ENCODE data around the gene PAFAH2. TPM values are rescaled to one million over a fixed set of nuclear protein-coding genes. Genes with fewer than 3 reads are reported as not detected.

PAFAH2 gene
- total RNA-seq, 2 experiments from 2014 or later: 7.4 to 8.0 TPM

GRCh38 chr1:25932321-25932720 lies 65.5 kb downstream of the PAFAH2 start:
- Mint-ChIP-seq H3K36me3 (ENCODE audit: low read depth) (no peaks in the 10 kb centered on the region), H3K27me3 (no peaks in the 10 kb centered on the region), H3K4me1 (ENCODE audit: low read depth) (peaks cover 3% of the 10 kb centered on the region), H3K27ac (no peak overlapping the region), H3K9me3 (no peaks in the 10 kb centered on the region), H3K4me3 (no peak overlapping the region)
- DNase-seq: no peak
- ChIA-PET POLR2A (no interaction called here), CTCF (interaction anchor here (1.4 kb wide), 1 partner anchor 37 kb away, joined by 9 read pairs; no protein-coding TSS in a partner anchor)
- TF ChIP-seq CTCF (IDR thresholded peaks at IDR 0.05): no peak
- ATAC-seq: no peak
- intact Hi-C loops (cut with micrococcal nuclease): no loop called here

- POLR2A ChIA-PET: no interaction called here
- Mint-ChIP-seq H3K27ac (no peak overlapping the region), H3K9me3 (no peaks in the 10 kb centered on the region), H3K36me3 (ENCODE audit: low read depth) (no peaks in the 10 kb centered on the region), H3K4me3 (no peak overlapping the region), H3K4me1 (ENCODE audit: low read depth) (peaks cover 10% of the 10 kb centered on the region), H3K27me3 (peaks cover 1% of the 10 kb centered on the region)
- no peak for DNase-seq
- no peak for ATAC-seq
- CTCF ChIA-PET: interaction anchor here (1.5 kb wide), 1 partner anchor 69 kb away, joined by 5 read pairs; the partner anchor contains the start of gene PAFAH2
- no peak for TF ChIP-seq CTCF (IDR thresholded peaks at IDR 0.05)
- intact Hi-C loops (cut with micrococcal nuclease): no loop called here
Measured at GRCh38 chr1:25929016-25929415, 68.8 kb downstream of the PAFAH2 start.

- no peak for ATAC-seq
Measured at GRCh38 chr1:25927521-25928265, 70.2 kb downstream of the PAFAH2 start.

GRCh38 chr1:25926731-25927496 lies 70.9 kb downstream of the PAFAH2 start:
- Mint-ChIP-seq H3K4me1 (ENCODE audit: low read depth) (peaks cover 21% of the 10 kb centered on the region), H3K36me3 (ENCODE audit: low read depth) (no peaks in the 10 kb centered on the region), H3K9me3 (no peaks in the 10 kb centered on the region), H3K27me3 (peaks cover 6% of the 10 kb centered on the region), H3K4me3 (no peak overlapping the region), H3K27ac (no peak overlapping the region)
- POLR2A ChIA-PET: interaction anchor here (1.1 to 1.8 kb wide), 2 partner anchors 28 to 29 kb away, joined by 3 to 5 read pairs; no protein-coding TSS in a partner anchor
- CTCF ChIA-PET: interaction anchor here (2.2 kb wide), 1 partner anchor 71 kb away, joined by 5 read pairs; the partner anchor contains the start of gene PAFAH2
- DNase-seq (no peak), ATAC-seq (no peak)
- no peak for TF ChIP-seq CTCF (IDR thresholded peaks at IDR 0.05)
- intact Hi-C loops (cut with micrococcal nuclease): no loop called here

More at GRCh38 chr1:25927521-25928265, 70.2 kb downstream of the PAFAH2 start:
- H3K4me1 Mint-ChIP-seq (ENCODE audit: low read depth): peaks cover 14% of the 10 kb centered on the region
- H3K27me3 Mint-ChIP-seq: peaks cover 6% of the 10 kb centered on the region
- H3K9me3 Mint-ChIP-seq: no peaks in the 10 kb centered on the region
- POLR2A ChIA-PET: interaction anchor here (1.1 to 1.8 kb wide), 2 partner anchors 27 to 30 kb away, joined by 3 to 5 read pairs; no protein-coding TSS in a partner anchor
- no peak for TF ChIP-seq CTCF (IDR thresholded peaks at IDR 0.05)
- no peak overlapping the region for H3K4me3 Mint-ChIP-seq
- no peaks in the 10 kb centered on the region for H3K36me3 Mint-ChIP-seq (ENCODE audit: low read depth)
- CTCF ChIA-PET: no interaction called here
- intact Hi-C loops (cut with micrococcal nuclease): no loop called here
- DNase-seq: no peak
- no peak overlapping the region for H3K27ac Mint-ChIP-seq
